SU-DHL-6 (cell line): ENCODE results near the gene CRCP.
"Not testable (repeated sequence)": the region's sequence is repeated elsewhere in the genome, so short reads cannot be mapped to it uniquely, and the experiment has no call there.

Experiments used
- H2AFZ ChIP-seq: fragments of 200-600 bp; sonication (generic); 2 replicates; pipeline ENCODE4 v1.6.1; 2014; ENCODE audit warnings: low read depth, mild to moderate bottlenecking, moderate library complexity, mixed read lengths, antibody characterized with exemption, low read length; ENCODE audit not compliant: severe bottlenecking
- H3F3A ChIP-seq: fragments of 200-600 bp; shearing (Covaris generic); 2 replicates; pipeline ENCODE4 v1.6.0; 2016; ENCODE audit warnings: antibody characterized with exemption, mild to moderate bottlenecking; ENCODE audit not compliant: insufficient read depth
- H3K27ac ChIP-seq: fragments of 200-600 bp; sonication (generic); 2 replicates; pipeline ENCODE4 v1.5.1; 2016; ENCODE audit warnings: low read depth, mild to moderate bottlenecking, low read length, moderate library complexity, mixed read lengths
- H3K27me3 ChIP-seq: fragments of 200-600 bp; sonication (generic), shearing (Covaris generic); 2 replicates; pipeline ENCODE4 v1.6.0; 2014; ENCODE audit warnings: mild to moderate bottlenecking, low read length
- H3K36me3 ChIP-seq: fragments of 200-600 bp; sonication (generic); 2 replicates; pipeline ENCODE4 v1.6.1; 2014; ENCODE audit warnings: mild to moderate bottlenecking, low read length, mixed read lengths
- H3K4me2 ChIP-seq: fragments of 300-600, 200-600 bp; shearing (Covaris generic), sonication (generic); 2 replicates; pipeline ENCODE4 v1.6.0; 2014; ENCODE audit warnings: low read length, low read depth, mild to moderate bottlenecking; ENCODE audit not compliant: poor library complexity, severe bottlenecking
- H3K4me3 ChIP-seq: fragments of 200-600 bp; sonication (generic); 2 replicates; pipeline ENCODE4 v1.5.1; 2014; ENCODE audit warnings: antibody characterized with exemption, low read length, mild to moderate bottlenecking, mixed read lengths; ENCODE audit not compliant: insufficient read depth, poor library complexity, severe bottlenecking
- H3K79me2 ChIP-seq: fragments of 200-600 bp; sonication (generic); 2 replicates; pipeline ENCODE4 v1.6.1; 2014; ENCODE audit warnings: mild to moderate bottlenecking, low read length, moderate library complexity; ENCODE audit not compliant: insufficient read depth
- H3K9ac ChIP-seq: fragments of 200-600 bp; sonication (generic); 2 replicates; pipeline ENCODE4 v1.7.0; 2014; ENCODE audit warnings: mild to moderate bottlenecking, low read length
- H3K9me2 ChIP-seq: fragments of 200-600 bp; sonication (generic); replicated peaks from 2 replicates; pipeline ENCODE4 v1.6.1; 2014; ENCODE audit warnings: low read length; ENCODE audit not compliant: insufficient read depth
- H3K9me3 ChIP-seq: fragments of 200-600 bp; sonication (generic); 2 replicates; pipeline ENCODE4 v1.6.1; 2014; ENCODE audit warnings: low read length, mixed read lengths; ENCODE audit not compliant: insufficient read depth
- H4K20me1 ChIP-seq: fragments of 200-600 bp; sonication (generic); 2 replicates; pipeline ENCODE4 v1.6.1; 2014; ENCODE audit warnings: low read depth, mild to moderate bottlenecking, antibody characterized with exemption, low read length, moderate library complexity, mixed read lengths
- EZH2phosphoT487 ChIP-seq: fragments of 200-600 bp; sonication (generic), shearing (Covaris generic); conservative IDR thresholded peaks from 2 replicates; pipeline ENCODE4 v1.6.1; 2018; ENCODE audit warnings: mild to moderate bottlenecking, antibody characterized with exemption, low read length, moderate library complexity, mixed read lengths
- TF ChIP-seq, protein P1 (sequence below): fragments of 200-600 bp; sonication (generic); IDR thresholded peaks from one replicate; pipeline ENCODE4 v1.5.1; 2017; ENCODE audit warnings: antibody characterized with exemption, mild to moderate bottlenecking, low read length, moderate library complexity; ENCODE audit not compliant: insufficient read depth, poor library complexity, severe bottlenecking

Gene CRCP

DNA sequence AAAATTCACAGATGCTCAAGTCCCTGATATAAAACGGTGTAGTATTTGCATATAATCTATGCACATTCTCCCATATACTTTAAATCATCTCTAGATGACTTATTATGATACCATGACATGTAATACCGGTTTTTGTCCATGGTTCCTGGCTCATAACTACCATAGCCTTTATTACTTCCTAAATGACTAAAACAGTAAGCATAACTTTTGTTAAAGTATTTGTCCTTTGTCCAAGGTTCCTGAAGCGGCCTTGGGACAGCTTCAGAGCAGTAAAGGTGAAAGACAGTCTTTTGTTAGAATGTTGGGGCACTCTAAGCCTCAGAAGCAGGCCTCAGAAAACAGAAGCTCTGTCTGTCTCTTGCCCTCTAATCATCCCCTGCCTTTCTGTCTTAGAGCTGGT lies 4.0 kb downstream of the CRCP start:
- H3K27ac ChIP-seq = no peak overlapping the region
- H3K4me3 ChIP-seq = no peak overlapping the region
- peaks cover 14% of the 10 kb centered on the region; the same call in 1 of the 2 replicates for H3K36me3 ChIP-seq
- H3K27me3 ChIP-seq = no peaks in the 10 kb centered on the region
- H4K20me1 ChIP-seq = peaks cover 37% of the 10 kb centered on the region; the same call in 1 of the 2 replicates
- no peak overlapping the region for H3K4me2 ChIP-seq
- no peak overlapping the region for H2AFZ ChIP-seq
- H3K79me2 ChIP-seq = peaks cover 89% of the 10 kb centered on the region
- H3K9ac ChIP-seq = no peak overlapping the region
- no peaks in the 10 kb centered on the region for H3K9me2 ChIP-seq
- TF ChIP-seq, protein P1, sequence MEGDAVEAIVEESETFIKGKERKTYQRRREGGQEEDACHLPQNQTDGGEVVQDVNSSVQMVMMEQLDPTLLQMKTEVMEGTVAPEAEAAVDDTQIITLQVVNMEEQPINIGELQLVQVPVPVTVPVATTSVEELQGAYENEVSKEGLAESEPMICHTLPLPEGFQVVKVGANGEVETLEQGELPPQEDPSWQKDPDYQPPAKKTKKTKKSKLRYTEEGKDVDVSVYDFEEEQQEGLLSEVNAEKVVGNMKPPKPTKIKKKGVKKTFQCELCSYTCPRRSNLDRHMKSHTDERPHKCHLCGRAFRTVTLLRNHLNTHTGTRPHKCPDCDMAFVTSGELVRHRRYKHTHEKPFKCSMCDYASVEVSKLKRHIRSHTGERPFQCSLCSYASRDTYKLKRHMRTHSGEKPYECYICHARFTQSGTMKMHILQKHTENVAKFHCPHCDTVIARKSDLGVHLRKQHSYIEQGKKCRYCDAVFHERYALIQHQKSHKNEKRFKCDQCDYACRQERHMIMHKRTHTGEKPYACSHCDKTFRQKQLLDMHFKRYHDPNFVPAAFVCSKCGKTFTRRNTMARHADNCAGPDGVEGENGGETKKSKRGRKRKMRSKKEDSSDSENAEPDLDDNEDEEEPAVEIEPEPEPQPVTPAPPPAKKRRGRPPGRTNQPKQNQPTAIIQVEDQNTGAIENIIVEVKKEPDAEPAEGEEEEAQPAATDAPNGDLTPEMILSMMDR = no peak
- no peak for TF ChIP-seq EZH2phosphoT487
- H3K9me3 ChIP-seq = no peaks in the 10 kb centered on the region
- peaks cover 6% of the 10 kb centered on the region for H3F3A ChIP-seq

DNA sequence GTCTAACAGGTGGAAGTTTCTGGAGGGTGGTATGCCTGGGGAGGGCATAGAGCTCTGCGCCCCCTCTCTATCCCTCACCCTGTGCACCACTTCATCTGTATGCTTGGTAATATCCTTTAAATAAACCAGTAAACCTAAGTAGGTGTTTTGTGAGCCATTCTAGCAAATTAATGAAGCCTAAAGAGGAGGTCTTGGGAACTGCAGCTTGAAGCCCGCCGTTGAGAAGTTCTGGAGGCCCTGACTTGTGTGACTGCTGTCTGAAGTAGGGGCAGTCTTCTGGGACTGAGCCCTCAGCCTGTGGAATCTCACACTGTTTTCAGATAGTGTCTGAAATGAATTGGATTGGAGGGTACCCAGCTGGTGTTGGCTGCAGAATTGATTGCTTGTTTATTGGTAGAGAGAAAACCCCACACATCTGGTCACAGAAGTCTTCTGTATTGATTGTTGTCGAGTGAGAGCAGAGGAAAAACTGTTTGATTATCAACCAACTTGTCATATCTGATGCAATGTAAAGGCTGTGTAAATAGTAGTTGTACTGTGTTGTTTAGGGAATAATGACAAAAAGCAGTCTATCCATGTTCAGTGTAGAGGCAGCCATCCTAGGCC lies 4.7 kb downstream of the CRCP start:
- Histone ChIP-seq H3K79me2 (peaks cover 94% of the 10 kb centered on the region), H3K9me2 (no peaks in the 10 kb centered on the region), H3K27me3 (no peaks in the 10 kb centered on the region), H3K27ac (no peak overlapping the region), H3K4me2 (no peak overlapping the region), H3K36me3 (peaks cover 14% of the 10 kb centered on the region; the same call in 1 of the 2 replicates), H4K20me1 (peaks cover 37% of the 10 kb centered on the region; the same call in 1 of the 2 replicates), H3F3A (peaks cover 6% of the 10 kb centered on the region), H3K9ac (no peak overlapping the region), H2AFZ (no peak overlapping the region), H3K4me3 (no peak overlapping the region), H3K9me3 (no peaks in the 10 kb centered on the region)
- TF ChIP-seq EZH2phosphoT487 = no peak
- TF ChIP-seq, protein P1 = no peak

DNA sequence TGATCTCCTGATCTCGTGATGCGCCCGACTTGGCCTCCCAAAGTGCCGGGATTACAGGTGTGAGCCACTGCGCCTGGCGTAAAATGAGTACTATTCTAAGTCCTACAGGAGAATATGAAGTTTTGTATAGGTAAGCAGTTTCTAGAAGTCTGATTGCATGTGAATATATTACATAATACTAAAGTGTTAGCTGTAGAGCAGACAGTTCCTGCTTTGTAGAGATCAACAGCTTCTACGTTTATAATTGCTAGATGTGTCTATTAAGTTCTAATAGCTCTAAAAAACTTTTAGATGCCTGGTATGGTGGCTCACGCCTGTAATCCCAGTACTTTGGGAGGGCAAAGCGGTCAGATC lies 8.5 kb downstream of the CRCP start:
- no peak overlapping the region for H3K4me2 ChIP-seq
- TF ChIP-seq EZH2phosphoT487 = no peak
- TF ChIP-seq, protein P1 = no peak
- no peak overlapping the region for H3K4me3 ChIP-seq
- H3K9me3 ChIP-seq = no peaks in the 10 kb centered on the region
- peaks cover 14% of the 10 kb centered on the region; the same call in 1 of the 2 replicates for H3K36me3 ChIP-seq
- H2AFZ ChIP-seq = no peak overlapping the region
- H3F3A ChIP-seq = peaks cover 6% of the 10 kb centered on the region
- no peaks in the 10 kb centered on the region for H3K9me2 ChIP-seq
- no peak overlapping the region for H3K9ac ChIP-seq
- H3K27me3 ChIP-seq = no peaks in the 10 kb centered on the region
- H3K27ac ChIP-seq = no peak overlapping the region
- H3K79me2 ChIP-seq = peaks cover 97% of the 10 kb centered on the region
- H4K20me1 ChIP-seq = peaks cover 57% of the 10 kb centered on the region

DNA sequence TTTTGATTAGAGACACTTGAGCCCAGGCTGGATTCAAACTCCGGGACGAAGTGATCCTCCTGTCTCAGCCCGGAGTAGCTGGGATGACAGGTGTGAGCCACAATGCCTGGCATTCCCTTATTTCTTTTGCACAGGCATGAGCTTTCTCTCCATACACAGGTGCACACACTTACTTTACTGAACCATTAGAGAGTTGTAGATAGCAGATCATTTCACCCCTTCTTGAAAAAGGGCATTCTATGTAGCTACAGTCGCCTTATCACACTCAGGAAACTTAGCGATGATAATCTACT lies 9.9 kb downstream of the CRCP start:
- H3K4me3 ChIP-seq = not testable (repeated sequence)

More for the DNA sequence above, 9.9 kb downstream of the CRCP start:
- not testable (repeated sequence) for H3F3A ChIP-seq, H3K9me3 ChIP-seq, H3K36me3 ChIP-seq, H2AFZ ChIP-seq, H3K9me2 ChIP-seq, H3K4me2 ChIP-seq, H3K9ac ChIP-seq, H3K27me3 ChIP-seq, H3K27ac ChIP-seq
- peaks cover 97% of the 10 kb centered on the region for H3K79me2 ChIP-seq
- peaks cover 50% of the 10 kb centered on the region for H4K20me1 ChIP-seq
